Hepatocyte (in vitro differentiated cells): ENCODE results near the gene MUSK. TPM values are rescaled to one million over a fixed set of nuclear protein-coding genes. Genes with fewer than 3 reads are reported as not detected.
A peak's percentile ranks its signal among the peaks of the same experiment; 100 is the strongest.

Source experiments
- DNase-seq: peaks from one replicate; pipeline ENCODE4 v3.0.0-alpha.2; 2016; ENCODE audit warnings: low spot score
- H2AFZ ChIP-seq: fragments of 200-600 bp; sonication (generic); 2 replicates; pipeline ENCODE4 v1.6.0; 2016; ENCODE audit warnings: antibody characterized with exemption, mild to moderate bottlenecking
- H3K27ac ChIP-seq: fragments of 200-600 bp; sonication (generic); 2 replicates; pipeline ENCODE4 v1.5.1; 2016; ENCODE audit warnings: mild to moderate bottlenecking
- H3K27me3 ChIP-seq: fragments of 200-600 bp; sonication (generic); 2 replicates; pipeline ENCODE4 v1.6.1; 2016
- H3K36me3 ChIP-seq: fragments of 200-600 bp; sonication (generic); replicated peaks from 2 replicates; pipeline ENCODE4 v1.5.1; 2016; ENCODE audit warnings: low read depth; ENCODE audit not compliant: insufficient read depth
- H3K4me1 ChIP-seq: fragments of 200-600 bp; sonication (generic); 2 replicates; pipeline ENCODE4 v1.5.1; 2016; ENCODE audit warnings: mild to moderate bottlenecking, moderate library complexity; ENCODE audit not compliant: insufficient read depth
- H3K4me2 ChIP-seq: fragments of 200-600 bp; sonication (generic); 2 replicates; pipeline ENCODE4 v1.6.0; 2016
- H3K4me3 ChIP-seq: fragments of 200-600 bp; sonication (generic); 2 replicates; pipeline ENCODE4 v1.5.1; 2016; ENCODE audit warnings: mild to moderate bottlenecking
- H3K79me2 ChIP-seq: fragments of 200-600 bp; sonication (generic); 2 replicates; pipeline ENCODE4 v1.6.0; 2017; ENCODE audit warnings: mild to moderate bottlenecking
- H3K9me2 ChIP-seq: fragments of 200-600 bp; sonication (generic); replicated peaks from 2 replicates; pipeline ENCODE4 v1.6.0; 2017; ENCODE audit warnings: mild to moderate bottlenecking; ENCODE audit not compliant: insufficient read depth
- H3K9me3 ChIP-seq: fragments of 200-600 bp; sonication (generic); 2 replicates; pipeline ENCODE4 v1.5.1; 2016; ENCODE audit warnings: low read depth, mild to moderate bottlenecking
- H4K20me1 ChIP-seq: fragments of 200-600 bp; sonication (generic); 2 replicates; pipeline ENCODE4 v1.6.0; 2016; ENCODE audit warnings: mild to moderate bottlenecking; ENCODE audit not compliant: insufficient read depth, poor library complexity, severe bottlenecking
- EZH2 ChIP-seq: fragments of 200-600 bp; sonication (generic); IDR thresholded peaks from 2 replicates; pipeline ENCODE4 v1.6.1; 2016; ENCODE audit warnings: antibody characterized with exemption, mild to moderate bottlenecking, borderline replicate concordance
- EZH2phosphoT487 ChIP-seq: fragments of 200-600 bp; sonication (generic); IDR thresholded peaks from one replicate; pipeline ENCODE4 v1.6.1; 2018; ENCODE audit warnings: antibody characterized with exemption, mild to moderate bottlenecking, low read depth, moderate library complexity; ENCODE audit not compliant: unreplicated experiment, severe bottlenecking
- WGBS: methylation state at CpG from one replicate; pipeline ENCODE4 v1.1.6; 2016; ENCODE audit warnings: low lambda C conversion rate; ENCODE audit errors: missing lambda C conversion rate; 5-methylcytosine and 5-hydroxymethylcytosine counted together
- polyA plus RNA-seq: library from polyadenylated mRNA; unstranded; fragments of >200 nt; fragmentation: Nextera tagmentation; extraction: Ambion mirVana; gene quantifications from 2 replicates; pipeline ENCODE4 v1.2.1, GENCODE V29; 2016
- total RNA-seq: library from RNA; depleted of rRNA; stranded (reverse); fragments of >200 nt; gene quantifications from 2 replicates; pipeline ENCODE4 v1.2.3, GENCODE V29; 2014
- TF ChIP-seq, protein P1 (sequence below): fragments of 200-600 bp; sonication (generic); IDR thresholded peaks from 2 replicates; pipeline ENCODE4 v1.5.1; 2016; ENCODE audit warnings: antibody characterized with exemption, mild to moderate bottlenecking; ENCODE audit not compliant: poor library complexity

Gene MUSK
- total and polyA plus RNA-seq, 2 experiments from 2014 or later, result 0.47 TPM; not detected in 1

DNA sequence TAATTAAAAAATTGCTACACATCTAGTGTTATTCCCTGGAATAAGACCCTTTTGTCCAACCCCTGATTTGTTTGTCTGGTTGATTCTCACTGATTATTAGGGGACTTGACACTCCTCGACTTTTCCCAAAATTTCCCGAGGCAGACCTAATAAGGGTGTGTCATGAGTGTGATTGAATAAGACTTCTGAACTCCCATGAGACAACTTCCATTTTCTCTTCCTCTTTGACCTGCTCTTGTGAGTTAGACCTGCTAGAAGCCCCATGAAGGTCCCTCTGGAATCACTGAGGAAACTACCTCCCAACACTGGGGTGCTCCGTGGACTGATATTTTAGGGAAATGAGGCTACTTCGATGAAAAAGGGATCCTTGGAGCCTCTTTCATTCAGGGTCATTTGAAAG lies 83.4 kb downstream of the MUSK start:
- Histone ChIP-seq H3K27me3 (no peaks in the 10 kb centered on the region), H3K36me3 (no peaks in the 10 kb centered on the region), H2AFZ (no peak overlapping the region), H3K4me1 (no peaks in the 10 kb centered on the region), H3K4me3 (no peak overlapping the region), H4K20me1 (no peaks in the 10 kb centered on the region), H3K9me2 (no peaks in the 10 kb centered on the region), H3K4me2 (no peak overlapping the region), H3K9me3 (no peaks in the 10 kb centered on the region), H3K79me2 (no peaks in the 10 kb centered on the region), H3K27ac (no peak overlapping the region)
- TF ChIP-seq, protein P1, sequence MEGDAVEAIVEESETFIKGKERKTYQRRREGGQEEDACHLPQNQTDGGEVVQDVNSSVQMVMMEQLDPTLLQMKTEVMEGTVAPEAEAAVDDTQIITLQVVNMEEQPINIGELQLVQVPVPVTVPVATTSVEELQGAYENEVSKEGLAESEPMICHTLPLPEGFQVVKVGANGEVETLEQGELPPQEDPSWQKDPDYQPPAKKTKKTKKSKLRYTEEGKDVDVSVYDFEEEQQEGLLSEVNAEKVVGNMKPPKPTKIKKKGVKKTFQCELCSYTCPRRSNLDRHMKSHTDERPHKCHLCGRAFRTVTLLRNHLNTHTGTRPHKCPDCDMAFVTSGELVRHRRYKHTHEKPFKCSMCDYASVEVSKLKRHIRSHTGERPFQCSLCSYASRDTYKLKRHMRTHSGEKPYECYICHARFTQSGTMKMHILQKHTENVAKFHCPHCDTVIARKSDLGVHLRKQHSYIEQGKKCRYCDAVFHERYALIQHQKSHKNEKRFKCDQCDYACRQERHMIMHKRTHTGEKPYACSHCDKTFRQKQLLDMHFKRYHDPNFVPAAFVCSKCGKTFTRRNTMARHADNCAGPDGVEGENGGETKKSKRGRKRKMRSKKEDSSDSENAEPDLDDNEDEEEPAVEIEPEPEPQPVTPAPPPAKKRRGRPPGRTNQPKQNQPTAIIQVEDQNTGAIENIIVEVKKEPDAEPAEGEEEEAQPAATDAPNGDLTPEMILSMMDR, result no peak
- TF ChIP-seq EZH2phosphoT487, result no peak
- no peak for TF ChIP-seq EZH2
- no peak for DNase-seq
- 94% methylated on average over 4 of the region's 4 CpGs for WGBS

DNA sequence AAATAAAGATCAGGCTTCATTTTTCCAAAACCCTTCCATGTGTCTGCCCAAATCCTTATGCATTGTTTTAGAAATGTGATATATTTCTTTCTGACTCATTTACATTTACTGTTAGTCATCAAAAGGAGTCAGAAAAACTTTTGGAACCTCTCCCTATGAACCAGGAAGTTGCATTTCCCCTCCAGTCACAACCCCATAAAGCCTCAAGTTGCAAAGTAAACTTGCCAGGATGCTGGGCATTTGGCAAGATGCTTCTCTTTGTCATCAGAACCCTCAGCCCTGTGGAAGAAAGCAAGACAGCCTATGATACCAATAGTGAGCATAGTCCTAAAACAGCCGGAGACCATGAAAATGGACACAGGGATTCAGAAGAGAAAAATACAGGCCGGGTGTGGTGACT lies 84.2 kb downstream of the MUSK start:
- H3K9me3 ChIP-seq, result no peaks in the 10 kb centered on the region
- 93% methylated on average over 2 of the region's 2 CpGs for WGBS
- no peaks in the 10 kb centered on the region for H4K20me1 ChIP-seq
- no peaks in the 10 kb centered on the region for H3K36me3 ChIP-seq
- no peak for TF ChIP-seq EZH2phosphoT487
- TF ChIP-seq, protein P1, result no peak
- no peak for TF ChIP-seq EZH2
- DNase-seq, result no peak
- no peak overlapping the region for H2AFZ ChIP-seq
- no peaks in the 10 kb centered on the region for H3K27me3 ChIP-seq
- H3K9me2 ChIP-seq, result no peaks in the 10 kb centered on the region
- peak overlapping the region; percentile 19 for H3K27ac ChIP-seq
- no peak overlapping the region for H3K4me2 ChIP-seq
- no peak overlapping the region for H3K4me3 ChIP-seq
- no peaks in the 10 kb centered on the region for H3K4me1 ChIP-seq
- no peaks in the 10 kb centered on the region for H3K79me2 ChIP-seq

DNA sequence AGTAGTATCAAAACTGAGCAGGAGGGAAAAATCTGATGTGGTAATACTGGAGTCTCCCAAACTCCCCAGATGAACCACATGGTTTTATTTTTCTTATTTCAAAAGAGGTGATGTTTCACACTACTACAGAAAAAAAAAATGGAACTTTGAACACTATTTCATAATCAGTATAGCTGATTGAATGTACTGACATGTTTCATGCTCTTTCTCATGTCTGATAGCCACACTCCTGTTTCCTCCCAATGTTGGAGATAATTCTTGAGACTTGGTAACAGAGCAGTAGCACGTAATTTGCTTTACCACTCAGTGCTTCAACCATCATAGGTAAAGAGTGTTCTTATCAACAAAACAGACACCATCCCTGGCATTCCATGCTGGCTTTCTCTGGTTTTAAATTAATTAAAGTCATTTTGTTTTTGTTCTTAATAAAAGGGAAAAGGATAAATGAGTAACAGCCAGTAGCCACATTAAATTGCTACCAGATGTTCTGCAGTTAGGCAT lies 85.2 kb downstream of the MUSK start:
- Histone ChIP-seq H3K79me2 (no peaks in the 10 kb centered on the region), H3K36me3 (no peaks in the 10 kb centered on the region), H2AFZ (no peak overlapping the region), H3K4me3 (no peak overlapping the region), H3K9me2 (no peaks in the 10 kb centered on the region), H3K9me3 (no peaks in the 10 kb centered on the region), H4K20me1 (no peaks in the 10 kb centered on the region), H3K4me2 (no peak overlapping the region), H3K27me3 (no peaks in the 10 kb centered on the region), H3K27ac (no peak overlapping the region), H3K4me1 (no peaks in the 10 kb centered on the region)
- TF ChIP-seq EZH2phosphoT487 (no peak), EZH2 (no peak)
- TF ChIP-seq, protein P1, result no peak
- DNase-seq, result no peak
- 67% methylated on average over 1 of the region's 1 CpG for WGBS

DNA sequence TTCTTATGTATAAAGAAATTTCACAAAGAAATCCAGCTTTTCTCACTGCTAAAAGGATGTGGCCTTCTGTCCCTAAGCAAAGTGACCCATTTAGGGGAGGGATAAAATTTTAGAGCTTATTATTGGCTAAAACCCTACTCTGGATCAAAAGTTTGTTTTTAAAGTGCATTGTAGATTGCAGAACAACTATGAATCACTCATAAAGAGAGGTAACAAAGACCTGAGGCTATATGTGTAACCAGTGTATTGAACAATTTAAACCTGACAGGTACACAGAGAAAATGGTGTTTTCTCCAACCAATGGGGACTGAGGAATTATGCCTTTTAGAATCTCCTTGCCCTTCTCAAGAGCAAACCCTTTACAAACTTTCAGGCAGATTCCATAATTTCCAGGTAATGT lies 86.6 kb downstream of the MUSK start:
- no peaks in the 10 kb centered on the region for H3K79me2 ChIP-seq
- H3K4me1 ChIP-seq, result no peaks in the 10 kb centered on the region
- H3K4me2 ChIP-seq, result no peak overlapping the region
- H3K27ac ChIP-seq, result no peak overlapping the region
- no peak for DNase-seq
- no peak for TF ChIP-seq EZH2
- H3K27me3 ChIP-seq, result no peaks in the 10 kb centered on the region
- H2AFZ ChIP-seq, result no peak overlapping the region
- no peaks in the 10 kb centered on the region for H3K9me2 ChIP-seq
- no peaks in the 10 kb centered on the region for H4K20me1 ChIP-seq
- H3K4me3 ChIP-seq, result no peak overlapping the region
- no peaks in the 10 kb centered on the region for H3K36me3 ChIP-seq
- H3K9me3 ChIP-seq, result no peaks in the 10 kb centered on the region
